GM19099 (cell line): Measurements from ENCODE around the gene CACNG7.

ENCODE experiments used
- POLR2A ChIP-seq: IDR thresholded peaks from 3 replicates; pipeline ENCODE4 v1.6.1; 2011; ENCODE audit warnings: low read depth; ENCODE audit not compliant: insufficient read length; ENCODE audit errors: extremely low read depth

The CACNG7 gene

DNA sequence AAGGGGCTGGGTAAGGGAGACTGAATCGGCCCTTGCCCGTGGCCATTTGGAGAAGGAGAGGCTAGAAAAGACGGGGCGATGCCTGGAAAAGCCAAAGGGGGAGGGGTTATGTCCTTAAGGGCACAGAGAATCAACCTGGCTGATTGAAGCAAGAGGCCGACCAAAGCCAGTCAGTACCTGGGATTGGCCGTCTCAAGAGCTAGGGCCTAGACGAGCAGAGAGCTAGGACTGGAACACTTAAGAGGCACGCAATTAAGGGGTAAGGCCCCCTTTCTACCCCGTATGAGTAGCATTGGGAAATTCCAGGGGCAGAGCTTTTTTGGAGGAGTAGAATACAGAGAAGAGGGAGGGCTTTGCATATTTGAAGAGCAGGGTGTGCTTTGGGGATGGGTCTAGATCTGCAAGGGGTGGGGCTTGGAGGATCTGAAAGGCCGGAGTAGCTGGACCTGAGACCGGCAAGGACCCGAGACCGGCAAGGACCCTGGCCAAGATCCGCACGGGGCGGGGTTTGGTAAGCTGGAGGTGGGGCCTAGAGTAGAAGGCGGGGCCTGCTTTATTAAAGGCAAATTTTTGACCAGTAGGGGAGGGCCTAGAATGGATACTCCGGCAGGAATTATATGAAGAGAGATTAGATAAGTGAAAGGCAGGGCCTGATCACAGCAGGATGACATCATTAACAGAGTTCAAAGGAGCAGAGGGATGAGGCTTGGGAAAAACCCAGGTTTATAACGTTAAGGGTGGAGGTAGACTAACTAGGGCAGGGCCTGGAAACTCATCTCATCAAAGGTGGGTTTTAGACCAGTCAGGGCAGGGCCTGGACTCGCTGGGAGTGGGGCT is 71.7 kb downstream of the CACNG7 start:
- no peak for TF ChIP-seq POLR2A

DNA sequence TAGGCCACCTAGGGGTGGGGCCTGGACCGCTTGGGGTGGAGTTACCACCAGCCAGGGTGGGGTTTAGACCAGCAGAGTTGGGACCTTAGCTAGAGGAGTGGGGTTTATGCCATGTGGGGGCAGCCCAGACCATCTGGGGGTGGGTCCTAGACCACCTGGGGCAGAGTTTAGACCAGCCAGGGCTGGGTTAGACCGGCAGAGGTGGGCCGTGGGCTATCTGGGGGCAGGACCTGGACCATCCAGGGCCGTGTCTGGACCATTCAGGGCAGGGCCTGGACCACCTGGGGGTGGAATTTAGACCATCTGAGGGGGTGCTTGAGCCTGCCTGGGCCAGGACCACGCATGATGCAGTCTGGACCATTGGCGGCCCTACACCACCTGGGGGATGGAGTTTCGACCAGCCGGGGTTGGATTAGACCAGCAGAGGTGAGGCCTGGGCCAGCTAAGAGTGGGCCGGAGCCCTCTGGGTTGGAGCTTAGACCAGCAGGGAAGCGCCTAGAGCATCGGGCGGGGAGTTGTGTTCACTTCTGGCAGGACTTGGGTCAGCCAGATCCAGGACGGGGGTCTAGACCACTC is 72.4 kb downstream of the CACNG7 start:
- TF ChIP-seq POLR2A = no peak

DNA sequence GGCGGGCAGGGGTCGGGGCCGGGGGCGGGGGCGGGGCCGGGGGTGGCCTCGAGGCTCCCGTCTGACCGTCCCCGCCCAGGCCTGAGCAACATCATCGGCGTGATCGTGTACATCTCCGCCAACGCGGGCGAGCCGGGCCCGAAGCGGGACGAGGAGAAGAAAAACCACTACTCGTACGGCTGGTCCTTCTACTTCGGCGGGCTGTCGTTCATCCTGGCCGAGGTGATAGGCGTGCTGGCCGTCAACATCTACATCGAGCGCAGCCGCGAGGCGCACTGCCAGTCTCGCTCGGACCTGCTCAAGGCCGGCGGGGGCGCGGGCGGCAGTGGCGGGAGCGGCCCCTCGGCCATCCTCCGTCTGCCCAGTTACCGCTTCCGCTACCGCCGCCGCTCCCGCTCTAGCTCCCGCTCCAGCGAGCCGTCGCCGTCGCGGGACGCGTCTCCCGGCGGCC is 72.9 kb downstream of the CACNG7 start:
- no peak for TF ChIP-seq POLR2A

DNA sequence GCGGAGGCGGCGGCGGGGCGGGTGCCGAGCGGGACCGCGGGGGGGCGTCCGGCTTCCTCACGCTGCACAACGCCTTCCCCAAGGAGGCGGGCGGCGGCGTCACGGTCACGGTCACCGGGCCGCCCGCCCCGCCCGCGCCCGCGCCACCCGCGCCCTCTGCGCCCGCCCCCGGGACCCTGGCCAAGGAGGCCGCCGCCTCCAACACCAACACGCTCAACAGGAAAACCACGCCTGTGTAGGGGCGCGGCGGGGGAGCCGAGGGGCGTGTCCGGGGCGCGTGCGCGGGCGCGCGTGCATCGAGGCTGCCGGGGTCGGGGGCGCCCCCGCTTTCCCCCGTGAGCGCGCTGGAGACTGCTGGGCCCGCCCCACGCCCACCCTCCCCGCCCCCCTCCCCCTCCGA is 73.5 kb downstream of the CACNG7 start:
- TF ChIP-seq POLR2A = no peak

DNA sequence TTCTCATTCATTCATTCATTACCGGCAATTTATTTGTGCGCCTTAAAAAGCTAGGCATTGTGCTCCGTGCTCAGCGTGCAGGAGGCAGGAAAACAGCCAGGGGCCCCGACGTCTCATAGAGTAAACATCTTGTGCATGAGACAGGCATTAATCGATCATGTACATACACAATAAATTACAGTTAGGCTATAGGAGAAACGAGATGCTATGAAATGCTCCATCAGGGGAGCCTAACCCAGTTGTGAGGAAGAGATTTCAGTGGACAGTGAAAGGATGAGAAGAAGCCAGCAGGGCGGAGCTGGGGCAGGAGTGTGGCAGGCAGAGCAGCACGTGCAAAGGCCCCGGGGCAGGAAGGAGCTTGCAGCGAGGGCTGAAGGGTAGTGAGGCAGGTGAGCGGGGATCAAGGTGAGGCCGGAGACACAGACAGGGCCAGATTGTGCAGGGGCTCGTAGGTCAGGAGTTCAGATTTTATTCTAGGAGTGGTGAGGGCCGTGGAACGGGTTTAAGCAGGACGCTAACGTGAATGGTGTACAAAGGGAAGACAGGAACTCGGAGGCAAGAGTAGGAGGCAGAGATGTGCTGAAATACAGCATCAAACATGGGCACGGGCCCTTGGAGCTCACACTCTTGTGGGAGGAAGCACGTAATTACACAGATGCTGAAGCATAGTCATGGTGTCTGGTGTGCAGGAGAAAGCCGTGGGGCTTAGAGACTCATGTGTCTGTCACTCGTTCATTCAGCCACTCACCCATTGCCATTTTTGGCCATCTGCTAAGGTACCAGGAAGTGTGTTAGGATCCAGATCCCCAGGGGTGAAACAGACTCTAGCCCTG is 74.6 kb downstream of the CACNG7 start:
- no peak for TF ChIP-seq POLR2A

DNA sequence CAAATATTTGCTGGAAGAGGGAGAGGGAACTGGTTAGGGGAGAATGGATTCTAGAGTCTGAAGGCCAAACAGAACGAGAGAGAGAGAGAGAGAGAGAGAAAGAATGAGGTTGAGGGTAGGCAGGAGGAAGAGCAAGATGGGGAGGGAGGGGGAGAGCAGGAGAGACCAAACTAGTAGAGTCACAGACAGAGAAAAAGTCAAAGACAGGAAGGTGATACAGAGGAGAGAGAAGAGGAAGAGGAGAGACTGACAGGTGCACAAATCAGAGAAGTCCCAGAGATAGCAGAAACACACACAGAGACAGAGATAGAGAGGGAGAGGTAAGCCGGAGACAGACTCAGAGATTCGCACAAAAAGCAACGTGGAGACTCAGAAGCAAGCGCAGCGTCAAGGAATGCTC is 76.8 kb downstream of the CACNG7 start:
- TF ChIP-seq POLR2A = no peak

DNA sequence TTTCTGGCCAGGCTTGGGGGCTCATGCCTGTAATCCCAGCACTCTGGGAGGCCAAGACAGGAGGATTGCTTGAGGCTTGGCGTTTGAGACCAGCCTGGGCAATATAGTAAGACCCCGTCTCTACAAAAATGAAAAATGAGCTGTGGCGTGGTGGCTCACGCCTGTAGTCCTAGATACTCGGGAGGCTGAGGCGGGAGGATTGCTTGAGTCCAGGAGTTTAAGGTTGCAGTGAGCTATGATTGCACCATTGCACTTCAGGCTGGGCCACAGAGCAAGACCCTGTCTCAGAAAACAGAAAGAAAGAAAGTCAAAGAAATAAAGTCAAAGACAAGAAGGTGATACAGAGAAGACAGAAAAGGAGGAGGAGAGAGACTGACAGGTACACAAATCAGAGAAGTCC is 79.9 kb downstream of the CACNG7 start:
- TF ChIP-seq POLR2A = no peak

DNA sequence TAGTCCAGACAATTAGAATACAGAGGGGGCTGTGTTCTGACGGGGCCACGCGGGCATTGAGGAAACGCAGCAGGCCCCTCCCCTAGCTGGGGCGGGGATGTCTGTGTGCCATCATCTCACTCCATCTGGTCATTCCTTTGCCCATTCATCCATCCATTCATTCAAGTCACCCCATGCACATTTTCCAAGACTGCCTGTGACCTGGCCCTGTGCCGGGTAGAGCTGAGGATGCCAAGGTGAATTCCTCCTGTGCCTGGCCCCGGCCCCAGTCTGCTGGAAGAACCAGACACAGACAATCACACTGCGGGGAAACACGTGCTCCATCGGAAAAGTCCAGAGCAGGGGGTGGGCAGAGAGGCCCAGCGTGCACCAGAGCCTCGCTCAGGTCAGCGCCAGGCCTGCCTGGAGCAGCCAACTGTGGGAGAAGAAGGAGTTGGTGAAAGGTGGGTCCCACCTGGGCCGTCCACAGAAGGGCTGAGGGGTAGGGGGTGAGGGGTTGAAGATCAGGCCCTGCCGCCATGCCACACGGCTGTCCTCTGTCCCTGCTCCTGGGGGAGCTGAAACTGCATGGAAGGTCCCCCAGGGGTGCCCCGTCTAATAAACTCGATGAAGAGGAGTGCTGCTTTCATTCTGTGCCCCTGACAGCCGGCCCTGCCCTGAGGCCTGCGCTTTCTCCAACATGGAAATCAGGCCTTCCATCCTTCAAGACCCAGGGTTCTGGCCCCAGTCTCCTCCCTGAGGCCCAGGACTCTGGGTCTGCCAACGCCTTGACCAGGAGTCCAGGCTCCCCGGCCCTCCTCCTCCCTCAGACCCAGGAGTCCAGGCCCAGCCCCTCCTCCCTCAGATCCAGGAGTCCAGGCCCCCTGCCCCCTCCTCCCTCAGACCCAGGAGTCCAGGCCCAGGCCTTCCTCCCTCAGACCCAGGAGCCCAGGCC is 80.8 kb downstream of the CACNG7 start:
- no peak for TF ChIP-seq POLR2A

DNA sequence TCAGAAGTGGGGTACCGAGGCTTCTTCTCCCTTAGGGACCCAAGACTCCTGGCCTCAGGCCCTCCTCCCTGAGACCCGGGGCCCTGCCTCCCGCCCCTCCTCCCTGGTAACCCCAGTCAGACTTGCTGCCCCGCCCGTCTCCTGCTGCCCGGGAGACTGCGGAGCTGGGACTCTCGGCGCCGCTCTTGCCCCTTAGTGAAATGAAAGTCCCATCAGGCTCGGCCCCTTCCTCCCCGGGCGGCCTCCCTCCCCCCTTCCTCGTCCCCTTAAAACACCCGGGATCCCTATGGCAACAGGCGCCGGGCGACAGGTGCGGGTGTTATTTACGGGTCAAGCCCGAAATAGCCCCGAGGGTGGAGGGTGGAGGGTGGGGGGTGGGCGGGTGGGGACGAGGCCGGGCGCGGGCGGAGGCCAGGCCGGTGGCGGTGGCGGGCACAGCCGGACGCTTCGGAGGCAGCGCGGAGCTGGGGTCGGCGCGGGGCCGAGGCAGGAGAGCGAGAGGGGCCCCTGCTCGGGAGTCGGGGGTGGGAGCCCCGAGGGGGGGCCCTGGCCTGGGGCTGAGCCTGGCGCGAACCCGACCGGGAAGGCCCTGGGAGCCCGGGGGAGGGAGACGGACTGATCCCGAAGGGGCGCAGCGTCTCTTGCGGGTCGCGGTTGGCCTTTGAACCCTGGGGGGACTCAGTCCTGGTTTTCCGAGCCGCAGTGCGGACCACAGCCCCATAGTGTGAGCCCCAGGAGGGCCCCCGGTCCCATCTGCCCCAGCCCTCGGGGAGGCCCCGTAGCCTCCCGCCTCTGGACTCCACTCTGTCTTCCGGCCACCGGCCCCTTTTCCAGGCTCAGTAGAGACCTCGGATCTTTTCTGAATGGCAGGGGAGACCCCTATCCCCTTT is 82.4 kb downstream of the CACNG7 start, which contains the start of gene CACNG6:
TSS of gene CACNG6 (plus strand) at position 414 of the 890 bp plus-strand sequence. CDS start 1,241 bp downstream, outside the sequence.
- no peak for TF ChIP-seq POLR2A

DNA sequence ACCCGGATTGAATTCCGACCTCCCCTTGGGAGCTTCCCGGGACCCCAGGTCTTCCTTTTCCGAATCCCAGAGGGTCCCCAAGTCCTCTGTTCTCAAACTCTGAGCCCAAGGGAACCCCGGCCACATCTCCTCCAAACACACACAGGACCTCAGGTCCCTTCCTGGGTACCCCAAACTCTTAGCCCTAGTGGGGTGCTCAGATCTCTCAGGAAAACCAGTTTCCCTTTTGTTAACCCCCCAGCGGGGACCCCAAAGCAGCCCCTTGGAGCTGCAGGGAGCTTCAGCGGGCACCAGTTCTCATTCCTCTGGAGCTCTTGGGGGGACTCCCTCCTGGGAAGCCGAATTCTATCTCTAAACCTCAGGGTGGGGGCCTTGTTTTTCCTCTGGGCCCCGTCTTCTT is 83.1 kb downstream of the CACNG7 start:
- no peak for TF ChIP-seq POLR2A

DNA sequence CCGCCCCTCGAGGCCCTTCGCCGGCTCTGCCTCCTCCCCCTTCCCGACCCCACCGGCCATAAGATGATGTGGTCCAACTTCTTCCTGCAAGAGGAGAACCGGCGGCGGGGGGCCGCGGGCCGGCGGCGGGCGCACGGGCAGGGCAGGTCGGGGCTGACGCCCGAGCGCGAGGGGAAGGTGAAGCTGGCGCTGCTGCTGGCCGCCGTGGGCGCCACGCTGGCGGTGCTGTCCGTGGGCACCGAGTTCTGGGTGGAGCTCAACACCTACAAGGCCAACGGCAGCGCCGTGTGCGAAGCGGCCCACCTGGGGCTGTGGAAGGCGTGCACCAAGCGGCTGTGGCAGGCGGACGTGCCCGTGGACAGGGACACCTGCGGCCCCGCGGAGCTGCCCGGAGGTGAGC is 83.7 kb downstream of the CACNG7 start:
- no peak for TF ChIP-seq POLR2A

DNA sequence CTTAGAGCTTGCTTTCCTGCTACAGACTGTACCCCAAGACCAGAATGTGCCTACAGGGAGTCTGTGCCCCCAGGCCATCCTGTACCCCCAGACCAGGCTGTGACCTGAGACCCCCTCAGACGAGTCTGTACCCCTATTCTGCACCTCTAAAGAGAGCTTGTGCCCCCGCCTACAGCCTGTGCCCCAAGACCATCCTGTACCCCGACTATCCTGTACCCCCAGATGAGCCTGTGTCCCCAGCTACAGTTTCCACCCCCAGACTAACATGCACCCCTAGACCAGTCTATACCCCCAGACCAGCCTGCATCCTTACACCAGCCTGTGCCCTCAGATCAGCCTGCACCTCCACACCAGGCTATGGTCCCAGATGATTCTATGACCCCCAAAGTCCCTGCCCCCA is 84.4 kb downstream of the CACNG7 start:
- no peak for TF ChIP-seq POLR2A
